H9 (cell line): ENCODE measurements around the gene MILR1. TPM values are rescaled to one million over a fixed set of nuclear protein-coding genes. Genes with fewer than 3 reads are reported as not detected.

Experiments
- DNase-seq: peaks from one replicate; pipeline ENCODE4 v3.0.0-alpha.2; 2017
- H2AFZ ChIP-seq: one replicate; pipeline ENCODE4 v1.6.1; 2013; ENCODE audit warnings: mild to moderate bottlenecking, low read length, control low read depth, moderate library complexity
- H2AK5ac ChIP-seq: 2 replicates; pipeline ENCODE4 v1.6.1; 2013; ENCODE audit warnings: low read length, control low read depth, mixed read lengths; ENCODE audit not compliant: insufficient read length
- H2BK120ac ChIP-seq: one replicate; pipeline ENCODE4 v1.6.1; 2013; ENCODE audit warnings: low read depth, mild to moderate bottlenecking, low read length, control low read depth, inconsistent platforms; ENCODE audit not compliant: poor library complexity, severe bottlenecking
- H2BK12ac ChIP-seq: 2 replicates; pipeline ENCODE4 v1.6.1; 2013; ENCODE audit warnings: low read length, control low read depth, mixed read lengths, low read depth; ENCODE audit not compliant: insufficient read length
- H2BK15ac ChIP-seq: 2 replicates; pipeline ENCODE4 v1.6.1; 2013; ENCODE audit warnings: low read depth, low read length, control low read depth
- H2BK20ac ChIP-seq: one replicate; pipeline ENCODE4 v1.6.1; 2013; ENCODE audit warnings: low read depth, mild to moderate bottlenecking, low read length, control low read depth, inconsistent platforms; ENCODE audit not compliant: poor library complexity, severe bottlenecking
- H2BK5ac ChIP-seq: 2 replicates; pipeline ENCODE4 v1.6.1; 2013; ENCODE audit warnings: low read length, control low read depth, mixed read lengths; ENCODE audit not compliant: insufficient read length
- H3K14ac ChIP-seq: 2 replicates; pipeline ENCODE4 v1.6.1; 2013; ENCODE audit warnings: low read length, control low read depth; ENCODE audit not compliant: insufficient read depth
- H3K18ac ChIP-seq: 2 replicates; pipeline ENCODE4 v1.6.1; 2013; ENCODE audit warnings: low read depth, mild to moderate bottlenecking, mixed read lengths, low read length, control low read depth; ENCODE audit not compliant: insufficient read length
- H3K23ac ChIP-seq: 2 replicates; pipeline ENCODE4 v1.6.1; 2013; ENCODE audit warnings: low read length, control low read depth, mixed read lengths, low read depth; ENCODE audit not compliant: insufficient read length
- H3K23me2 ChIP-seq: 2 replicates; pipeline ENCODE4 v1.6.1; 2013; ENCODE audit warnings: low read depth, mild to moderate bottlenecking, mixed read lengths, low read length, control low read depth; ENCODE audit not compliant: insufficient read length, poor library complexity, severe bottlenecking
- H3K27ac ChIP-seq: 2 replicates; pipeline ENCODE4 v1.5.1; 2013; ENCODE audit warnings: low read length, control low read depth, mixed read lengths, low read depth; ENCODE audit not compliant: insufficient read length
- H3K27me3 ChIP-seq: 2 replicates; pipeline ENCODE4 v1.6.1; 2013; ENCODE audit warnings: low read length, control low read depth, inconsistent platforms; ENCODE audit not compliant: insufficient read depth
- H3K4ac ChIP-seq: 2 replicates; pipeline ENCODE4 v1.6.1; 2013; ENCODE audit warnings: low read depth, mild to moderate bottlenecking, control low read depth, inconsistent platforms, low read length, moderate library complexity
- H3K4me1 ChIP-seq: 2 replicates; pipeline ENCODE4 v1.6.1; 2013; ENCODE audit warnings: low read length, control low read depth, inconsistent platforms; ENCODE audit not compliant: insufficient read depth
- H3K4me2 ChIP-seq: 2 replicates; pipeline ENCODE4 v1.6.1; 2013; ENCODE audit warnings: low read length, control low read depth, mixed read lengths; ENCODE audit not compliant: insufficient read length, insufficient read depth
- H3K56ac ChIP-seq: 2 replicates; pipeline ENCODE4 v1.6.1; 2013; ENCODE audit warnings: low read depth, mild to moderate bottlenecking, mixed read lengths, low read length, control low read depth; ENCODE audit not compliant: insufficient read length
- H3K79me1 ChIP-seq: 2 replicates; pipeline ENCODE4 v1.6.1; 2013; ENCODE audit warnings: low read depth, mild to moderate bottlenecking, moderate library complexity, low read length, control low read depth, inconsistent platforms; ENCODE audit not compliant: insufficient read depth, poor library complexity, severe bottlenecking
- H3K79me2 ChIP-seq: 2 replicates; pipeline ENCODE4 v1.6.1; 2013; ENCODE audit warnings: low read length, control low read depth, inconsistent platforms; ENCODE audit not compliant: insufficient read depth
- H3K9ac ChIP-seq: 2 replicates; pipeline ENCODE4 v1.6.1; 2013; ENCODE audit warnings: low read length, control low read depth, mixed read lengths; ENCODE audit not compliant: insufficient read length; ENCODE audit errors: extremely low read depth
- H3K9me3 ChIP-seq: one replicate; pipeline ENCODE4 v1.6.1; 2013; ENCODE audit warnings: low read depth, low read length, inconsistent platforms; ENCODE audit not compliant: control insufficient read depth
- H3T11ph ChIP-seq: one replicate; pipeline ENCODE4 v1.6.1; 2013; ENCODE audit warnings: mild to moderate bottlenecking, low read length, control low read depth, inconsistent platforms
- H4K20me1 ChIP-seq: one replicate; pipeline ENCODE4 v1.6.1; 2013; ENCODE audit not compliant: control insufficient read depth, insufficient read length, insufficient read depth
- H4K5ac ChIP-seq: 2 replicates; pipeline ENCODE4 v1.6.1; 2013; ENCODE audit warnings: low read depth, mild to moderate bottlenecking, mixed read lengths, low read length, control low read depth; ENCODE audit not compliant: insufficient read length
- H4K8ac ChIP-seq: replicated peaks from 2 replicates; pipeline ENCODE4 v1.6.1; 2013; ENCODE audit warnings: low read length, control low read depth, mixed read lengths, low read depth; ENCODE audit not compliant: insufficient read length
- H4K91ac ChIP-seq: 2 replicates; pipeline ENCODE4 v1.6.1; 2013; ENCODE audit warnings: low read depth, mild to moderate bottlenecking, moderate library complexity, mixed read lengths, low read length, control low read depth; ENCODE audit not compliant: insufficient read length
- H3K27ac Mint-ChIP-seq, 3 experiments: 2 replicates in 2 of 3; 3 replicates in 1 of 3; pipeline ENCODE4 v1.8.0; 2020 to 2021; ENCODE audit warnings: mixed read lengths in 3 of 3, mild to moderate bottlenecking in 1 of 3, moderate library complexity in 1 of 3
- H3K27me3 Mint-ChIP-seq: 2 replicates; pipeline ENCODE4 v1.8.0; 2021; ENCODE audit warnings: low read depth, mild to moderate bottlenecking, moderate library complexity, mixed read lengths
- H3K36me3 Mint-ChIP-seq, 3 experiments: 2 replicates in 2 of 3; 3 replicates in 1 of 3; pipeline ENCODE4 v1.8.0; 2020 to 2021; ENCODE audit warnings: low read depth in 3 of 3, mixed read lengths in 3 of 3; ENCODE audit not compliant: insufficient read depth in 1 of 3
- H3K4me1 Mint-ChIP-seq, 2 experiments: 2 replicates each; pipeline ENCODE4 v1.8.0; 2020; ENCODE audit warnings: mixed read lengths in 2 of 2
- H3K4me3 Mint-ChIP-seq, 2 experiments: 2 replicates in 1 of 2; 3 replicates in 1 of 2; pipeline ENCODE4 v1.8.0; 2020 to 2021; ENCODE audit warnings: mild to moderate bottlenecking in 2 of 2, mixed read lengths in 2 of 2, moderate library complexity in 1 of 2
- H3K9me3 Mint-ChIP-seq, 2 experiments: 2 replicates in 1 of 2; 3 replicates in 1 of 2; pipeline ENCODE4 v1.8.0; 2020; ENCODE audit warnings: mild to moderate bottlenecking in 2 of 2, mixed read lengths in 2 of 2, moderate library complexity in 1 of 2
- WGBS: extraction: QIAGEN DNeasy Blood & Tissue Kit; methylation state at CpG from one replicate; pipeline ENCODE4 v1.1.7; 2013; ENCODE audit warnings: missing lambda C conversion rate, low lambda C conversion rate, mixed read lengths; ENCODE audit not compliant: insufficient read length; ENCODE audit errors: extremely low coverage; 5-methylcytosine and 5-hydroxymethylcytosine counted together
- total RNA-seq: library from RNA; stranded (reverse); gene quantifications from 2 replicates; pipeline ENCODE4 v1.2.1, GENCODE V29; 2021
- TF ChIP-seq, protein P1 (sequence below): fragments of 200-600 bp; sonication (generic); conservative IDR thresholded peaks from 3 replicates; pipeline ENCODE4 v1.8.0; 2021; ENCODE audit warnings: antibody characterized with exemption, mild to moderate bottlenecking

Gene MILR1
- total RNA-seq, 1 experiment from 2014 or later, result not detected

DNA sequence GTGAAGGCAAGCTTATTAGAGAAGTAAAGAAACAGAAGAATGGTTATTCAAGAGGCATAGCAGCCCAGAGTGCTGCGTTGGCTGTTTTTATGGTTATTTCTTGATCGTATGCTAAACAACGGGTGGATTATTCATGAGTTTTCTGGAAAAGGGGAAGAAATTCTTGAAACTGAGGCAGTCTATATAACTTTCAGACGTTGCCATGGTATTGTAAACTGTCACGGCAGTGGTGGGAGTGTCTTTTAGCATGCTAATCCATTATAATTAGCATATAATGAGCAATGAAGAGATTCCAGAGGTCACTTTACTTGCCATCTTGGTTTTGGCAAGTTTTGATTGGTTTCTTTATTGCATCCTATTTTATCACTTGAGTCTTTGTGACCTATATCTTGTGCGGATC, 17.4 kb upstream of the MILR1 start:
- WGBS, result no CpG with 5 or more reads among the region's 6 CpGs
- H2BK15ac ChIP-seq, result no peak overlapping the region

More for the DNA sequence above, 17.4 kb upstream of the MILR1 start:
- Mint-ChIP-seq H3K36me3 (peaks cover 3 to 18% (median 14%) of the 10 kb centered on the region in 3 experiments), H3K4me1 (no peaks in the 10 kb centered on the region), H3K27me3 (peaks cover 3% of the 10 kb centered on the region; the same call in 1 of the 2 replicates), H3K4me3 (no peak overlapping the region), H3K27ac (no peak overlapping the region), H3K9me3 (peaks cover 27 to 38% of the 10 kb centered on the region in 2 experiments)
- Histone ChIP-seq H4K8ac (no peak overlapping the region), H3K4me2 (no peak overlapping the region), H4K91ac (no peak overlapping the region), H3K14ac (no peak overlapping the region), H3K27me3 (no peaks in the 10 kb centered on the region), H3T11ph (no peak overlapping the region), H3K4ac (no peak overlapping the region), H3K9ac (no peak overlapping the region), H2BK12ac (no peak overlapping the region), H2AFZ (no peak overlapping the region), H4K5ac (no peak overlapping the region), H3K23me2 (no peaks in the 10 kb centered on the region), H3K27ac (no peak overlapping the region), H3K4me1 (no peaks in the 10 kb centered on the region), H3K9me3 (peaks cover 18% of the 10 kb centered on the region), H3K56ac (no peak overlapping the region), H2BK20ac (no peak overlapping the region), H3K18ac (no peak overlapping the region), H3K79me1 (no peaks in the 10 kb centered on the region), H4K20me1 (no peaks in the 10 kb centered on the region), H2BK5ac (no peak overlapping the region), H2BK120ac (no peak overlapping the region), H2AK5ac (no peak overlapping the region), H3K79me2 (no peaks in the 10 kb centered on the region), H3K23ac (no peak overlapping the region)
- DNase-seq, result no peak
- TF ChIP-seq, protein P1, sequence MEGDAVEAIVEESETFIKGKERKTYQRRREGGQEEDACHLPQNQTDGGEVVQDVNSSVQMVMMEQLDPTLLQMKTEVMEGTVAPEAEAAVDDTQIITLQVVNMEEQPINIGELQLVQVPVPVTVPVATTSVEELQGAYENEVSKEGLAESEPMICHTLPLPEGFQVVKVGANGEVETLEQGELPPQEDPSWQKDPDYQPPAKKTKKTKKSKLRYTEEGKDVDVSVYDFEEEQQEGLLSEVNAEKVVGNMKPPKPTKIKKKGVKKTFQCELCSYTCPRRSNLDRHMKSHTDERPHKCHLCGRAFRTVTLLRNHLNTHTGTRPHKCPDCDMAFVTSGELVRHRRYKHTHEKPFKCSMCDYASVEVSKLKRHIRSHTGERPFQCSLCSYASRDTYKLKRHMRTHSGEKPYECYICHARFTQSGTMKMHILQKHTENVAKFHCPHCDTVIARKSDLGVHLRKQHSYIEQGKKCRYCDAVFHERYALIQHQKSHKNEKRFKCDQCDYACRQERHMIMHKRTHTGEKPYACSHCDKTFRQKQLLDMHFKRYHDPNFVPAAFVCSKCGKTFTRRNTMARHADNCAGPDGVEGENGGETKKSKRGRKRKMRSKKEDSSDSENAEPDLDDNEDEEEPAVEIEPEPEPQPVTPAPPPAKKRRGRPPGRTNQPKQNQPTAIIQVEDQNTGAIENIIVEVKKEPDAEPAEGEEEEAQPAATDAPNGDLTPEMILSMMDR, result no peak
